ENCODE measurements around the gene TSEN15. TPM values are rescaled to one million over a fixed set of nuclear protein-coding genes. Genes with fewer than 3 reads are reported as not detected.

TSEN15 gene
- total and polyA plus RNA-seq, 2 of the 8 experiments (the other 6 are each of a cell fraction or from before 2014, with no cell fraction given), result 23.4 to 31.4 TPM

GRCh38 chr1:184101141-184101540 is 49.6 kb downstream of the TSEN15 start:
- H4K5ac ChIP-seq (ENCODE audit: insufficient read length, low read depth, low read length), result no peak overlapping the region
- H3K27me3 ChIP-seq (replicated peaks in 1 of 4; ENCODE audit: control insufficient read depth in 3 of 4, extremely low read depth in 1 of 4, insufficient read depth in 3 of 4, low read length in 3 of 4), result no peaks in the 10 kb centered on the region
- H3K4me3 ChIP-seq (ENCODE audit: extremely low read depth in 1 of 4, insufficient read depth in 2 of 4, low read depth in 3 of 4, low read length in 4 of 4), result no peak overlapping the region
- no peak overlapping the region for H2BK5ac ChIP-seq (ENCODE audit: low read depth, low read length)
- no peak overlapping the region for H3K4ac ChIP-seq (replicated peaks; ENCODE audit: insufficient read length, low read depth, low read length)
- no peaks in the 10 kb centered on the region for H3K23me2 ChIP-seq (ENCODE audit: low read depth, low read length)
- no peak overlapping the region for H2BK120ac ChIP-seq (replicated peaks; ENCODE audit: low read depth, low read length)
- H3K23ac ChIP-seq (ENCODE audit: insufficient read length), result no peak overlapping the region
- no peak overlapping the region for H3K18ac ChIP-seq (ENCODE audit: extremely low read depth, low read length)
- no peaks in the 10 kb centered on the region; the same call in 1 of the 2 replicates for H3K79me1 ChIP-seq (ENCODE audit: low read depth, low read length)
- H3K27ac ChIP-seq (ENCODE audit: low read depth, low read length), result no peak overlapping the region
- H3K4me1 ChIP-seq (replicated peaks in 1 of 4; ENCODE audit: control insufficient read depth in 3 of 4, insufficient read depth in 4 of 4, low read length in 3 of 4), result no peaks in the 10 kb centered on the region
- no peaks in the 10 kb centered on the region for H3K36me3 ChIP-seq (ENCODE audit: control insufficient read depth in 2 of 4, insufficient read depth in 4 of 4, low read length in 3 of 4)
- H3K9me3 ChIP-seq (ENCODE audit: insufficient read depth in 2 of 2, low read depth in 1 of 2, low read length in 1 of 2), result no peaks in the 10 kb centered on the region
- H2BK20ac ChIP-seq (ENCODE audit: low read length), result no peak overlapping the region
- H3K4me2 ChIP-seq (ENCODE audit: insufficient read depth in 1 of 2, low read depth in 2 of 2, low read length in 2 of 2), result no peak overlapping the region
- H2BK15ac ChIP-seq (ENCODE audit: low read length), result no peak overlapping the region
- H3K14ac ChIP-seq (ENCODE audit: insufficient read length), result no peak overlapping the region
- no peak overlapping the region for H4K91ac ChIP-seq (replicated peaks; ENCODE audit: insufficient read length, low read length)
- no peak for DNase-seq (ENCODE audit: low read depth in 1 of 2, low spot score in 2 of 2)
- no peaks in the 10 kb centered on the region for H4K20me1 ChIP-seq (replicated peaks in 1 of 2; ENCODE audit: control insufficient read depth in 1 of 2, insufficient read depth in 2 of 2, low read length in 2 of 2)
- POLR2A ChIA-PET (ENCODE audit: partially characterized antibody), result no interaction called here
- no peak overlapping the region for H4K8ac ChIP-seq (ENCODE audit: extremely low read depth, insufficient read depth, low read length)
- H2BK12ac ChIP-seq (ENCODE audit: low read depth, low read length), result no peak overlapping the region
- no peak overlapping the region for H3K9ac ChIP-seq (replicated peaks in 1 of 4; ENCODE audit: extremely low read depth in 1 of 4, low read depth in 3 of 4, low read length in 3 of 4)
- no peak overlapping the region for H2AFZ ChIP-seq (ENCODE audit: low read length)
- CTCF ChIA-PET (ENCODE audit: partially characterized antibody), result no interaction called here
- H3K79me2 ChIP-seq (ENCODE audit: control insufficient read depth in 1 of 2, insufficient read depth in 2 of 2, low read length in 2 of 2), result no peaks in the 10 kb centered on the region
- H2AK5ac ChIP-seq (ENCODE audit: low read depth, low read length), result no peak overlapping the region
- no peak for FAIRE-seq
- H3K56ac ChIP-seq (replicated peaks; ENCODE audit: insufficient read length, low read depth, low read length), result no peak overlapping the region
- TF ChIP-seq CHD7 (IDR thresholded peaks at IDR 0.05; ENCODE audit: insufficient replicate concordance, low read length), result no peak

Data from H1 (cell line).